ENCODE measurements around the gene ZBTB7B.

Gene ZBTB7B

GRCh38 chr1:154957091-154957657 lies 45.4 kb upstream of the ZBTB7B start:
- DNase-seq (ENCODE audit: low read depth): no peak
- no peak for TF ChIP-seq CTCF (conservative IDR thresholded peaks at IDR 0.05; ENCODE audit: low read depth, low read length)
- no peak overlapping the region for H3K4me3 ChIP-seq (ENCODE audit: low read length)

GRCh38 chr1:154958036-154958435 lies 44.6 kb upstream of the ZBTB7B start:
- TF ChIP-seq CTCF (conservative IDR thresholded peaks at IDR 0.05; ENCODE audit: low read depth, low read length): no peak
- DNase-seq (ENCODE audit: low read depth): no peak
- H3K4me3 ChIP-seq (ENCODE audit: low read length): no peak overlapping the region

GRCh38 chr1:154958681-154959425 lies 43.7 kb upstream of the ZBTB7B start:
- no peak for DNase-seq (ENCODE audit: low read depth)
- no peak for TF ChIP-seq CTCF (conservative IDR thresholded peaks at IDR 0.05; ENCODE audit: low read depth, low read length)
- no peak overlapping the region for H3K4me3 ChIP-seq (ENCODE audit: low read length)

GRCh38 chr1:154959426-154959780 lies 43.2 kb upstream of the ZBTB7B start:
- no peak for DNase-seq (ENCODE audit: low read depth)
- no peak overlapping the region for H3K4me3 ChIP-seq (ENCODE audit: low read length)
- TF ChIP-seq CTCF (conservative IDR thresholded peaks at IDR 0.05; ENCODE audit: low read depth, low read length): no peak

- TF ChIP-seq CTCF (conservative IDR thresholded peaks at IDR 0.05; ENCODE audit: low read depth, low read length): no peak
- peak overlapping the region; percentile 67 for H3K4me3 ChIP-seq (ENCODE audit: low read length)
- no peak for DNase-seq (ENCODE audit: low read depth)
Measured at GRCh38 chr1:154960446-154961136, 42.0 kb upstream of the ZBTB7B start.

- peak within 1 kb of the TSS; percentile 67 for H3K4me3 ChIP-seq (ENCODE audit: low read length)
- peak; percentile 0 for TF ChIP-seq CTCF (conservative IDR thresholded peaks at IDR 0.05; ENCODE audit: low read depth, low read length)
- DNase-seq (ENCODE audit: low read depth): no peak
Measured at GRCh38 chr1:154961207-154962155, 41.1 kb upstream of the ZBTB7B start, which contains the start of gene PYGO2. TSS of gene PYGO2 (minus strand) at chr1:154961782. CDS start at chr1:154961576, 206 bp downstream.
